IMR-90 (cell line): ENCODE results near the gene ELP2. TPM values are rescaled to one million over a fixed set of nuclear protein-coding genes. Genes with fewer than 3 reads are reported as not detected.

ENCODE experiments used
- ATAC-seq: fragments of 200-7000 bp; cut with Tn5 transposase; 2 replicates; pipeline ENCODE4 v1.9.1; 2020; ENCODE audit warnings: low read depth, mild to moderate bottlenecking, moderate library complexity
- BruUV-seq: library from RNA; stranded (reverse); fragments of 400-500 nt; replicated peaks from 2 replicates; lab custom pipeline; 2021; lab: Mats Ljungman, UMichigan
- CTCF ChIA-PET: fragments of 300-600 bp; formaldehyde crosslinking; extraction: SDS; loops from one replicate; lab custom pipeline; 2021; ENCODE audit warnings: antibody characterized with exemption; lab: Yijun Ruan, JAX
- POLR2A ChIA-PET: fragments of 300-600 bp; sonication (Branson Sonifier 250); formaldehyde crosslinking; loops from one replicate; lab custom pipeline; 2022; ENCODE audit warnings: antibody characterized with exemption; ENCODE audit not compliant: unreplicated experiment; lab: Charles Lee
- DNase-seq: peaks from one replicate; pipeline ENCODE4 v3.0.0; 2013
- H2AFZ ChIP-seq: replicated peaks from 2 replicates; pipeline ENCODE3; 2013; ENCODE audit warnings: low read length, mild to moderate bottlenecking; ENCODE audit not compliant: poor library complexity
- H2AK5ac ChIP-seq: 2 replicates; pipeline ENCODE4 v1.6.1; 2013; ENCODE audit warnings: low read depth, low read length, inconsistent platforms
- H2AK9ac ChIP-seq: replicated peaks from 2 replicates; pipeline ENCODE3; 2013; ENCODE audit warnings: mild to moderate bottlenecking, low read depth, low read length, moderate library complexity; ENCODE audit not compliant: poor library complexity
- H2BK120ac ChIP-seq: 2 replicates; pipeline ENCODE4 v1.6.1; 2013; ENCODE audit warnings: low read depth, low read length, inconsistent platforms
- H2BK15ac ChIP-seq: 3 replicates; pipeline ENCODE4 v1.6.1; 2013; ENCODE audit warnings: low read depth, low read length, inconsistent platforms
- H2BK20ac ChIP-seq: 2 replicates; pipeline ENCODE4 v1.6.1; 2013; ENCODE audit warnings: low read depth, mild to moderate bottlenecking, inconsistent platforms, low read length, moderate library complexity
- H2BK5ac ChIP-seq: 2 replicates; pipeline ENCODE4 v1.6.1; 2013; ENCODE audit warnings: mild to moderate bottlenecking, low read depth, low read length, inconsistent platforms; ENCODE audit not compliant: poor library complexity, severe bottlenecking
- H3K14ac ChIP-seq: replicated peaks from 2 replicates; pipeline ENCODE4 v1.6.1; 2013; ENCODE audit warnings: low read depth, low read length, inconsistent platforms
- H3K18ac ChIP-seq: 2 replicates; pipeline ENCODE4 v1.6.1; 2013; ENCODE audit warnings: low read depth, low read length, control low read depth
- H3K23ac ChIP-seq: 2 replicates; pipeline ENCODE4 v1.6.1; 2013; ENCODE audit warnings: low read depth, low read length, inconsistent platforms
- H3K27ac ChIP-seq: 2 replicates; pipeline ENCODE4 v1.5.1; 2013; ENCODE audit warnings: mild to moderate bottlenecking, control low read depth, low read length; ENCODE audit not compliant: insufficient read depth
- H3K27me3 ChIP-seq: 2 replicates; pipeline ENCODE4 v1.6.1; 2013; ENCODE audit warnings: low read length; ENCODE audit not compliant: control insufficient read depth, insufficient read depth
- H3K36me3 ChIP-seq: 2 replicates; pipeline ENCODE4 v1.6.1; 2013; ENCODE audit warnings: low read length, mixed read lengths; ENCODE audit not compliant: control insufficient read depth, insufficient read depth
- H3K4ac ChIP-seq: 2 replicates; pipeline ENCODE4 v1.6.1; 2013; ENCODE audit warnings: low read depth, low read length, inconsistent platforms
- H3K4me1 ChIP-seq: 2 replicates; pipeline ENCODE4 v1.6.1; 2013; ENCODE audit warnings: low read length, mixed read lengths; ENCODE audit not compliant: control insufficient read depth, insufficient read depth
- H3K4me2 ChIP-seq: 2 replicates; pipeline ENCODE4 v1.6.1; 2013; ENCODE audit warnings: low read depth, mild to moderate bottlenecking, control low read depth, low read length, moderate library complexity
- H3K4me3 ChIP-seq: 2 replicates; pipeline ENCODE4 v1.5.1; 2013; ENCODE audit warnings: low read depth, mild to moderate bottlenecking, control low read depth, low read length, moderate library complexity; ENCODE audit not compliant: insufficient read depth
- H3K56ac ChIP-seq: 2 replicates; pipeline ENCODE4 v1.6.1; 2013; ENCODE audit warnings: low read length, inconsistent platforms; ENCODE audit not compliant: insufficient read depth; ENCODE audit errors: extremely low read depth
- H3K79me1 ChIP-seq, 2 experiments: 2 replicates each; pipeline ENCODE4 v1.6.1; 2013; ENCODE audit warnings: low read length in 2 of 2, inconsistent platforms in 1 of 2, low read depth in 1 of 2
- H3K9ac ChIP-seq: 2 replicates; pipeline ENCODE4 v1.6.1; 2013; ENCODE audit warnings: low read depth, low read length, control low read depth
- H3K9me1 ChIP-seq: 2 replicates; pipeline ENCODE4 v1.6.1; 2013; ENCODE audit warnings: low read length, inconsistent platforms; ENCODE audit not compliant: insufficient read depth
- H3K9me3 ChIP-seq: 2 replicates; pipeline ENCODE4 v1.6.1; 2013; ENCODE audit warnings: low read length; ENCODE audit not compliant: control insufficient read depth, insufficient read depth
- H4K20me1 ChIP-seq: 2 replicates; pipeline ENCODE4 v1.6.1; 2013; ENCODE audit warnings: low read length, inconsistent platforms; ENCODE audit not compliant: insufficient read depth
- H4K5ac ChIP-seq: 2 replicates; pipeline ENCODE4 v1.6.1; 2013; ENCODE audit warnings: mild to moderate bottlenecking, low read depth, low read length, control low read depth
- H4K8ac ChIP-seq, 2 experiments: 2 replicates each; pipeline ENCODE4 v1.6.1; 2013; ENCODE audit warnings: low read depth in 2 of 2, low read length in 2 of 2, control low read depth in 1 of 2, inconsistent platforms in 1 of 2
- H4K91ac ChIP-seq: 2 replicates; pipeline ENCODE4 v1.6.1; 2013; ENCODE audit warnings: low read depth, low read length, inconsistent platforms; ENCODE audit not compliant: insufficient read depth
- BHLHE40 ChIP-seq: fragments of 150-350 bp; IDR thresholded peaks from 2 replicates; pipeline ENCODE4 v1.6.1; 2016; ENCODE audit warnings: mild to moderate bottlenecking, low read depth, low read length
- CEBPB ChIP-seq: IDR thresholded peaks from 2 replicates; pipeline ENCODE4 v1.6.1; 2012; ENCODE audit warnings: low read depth, low read length, improper control_type of control experiment
- CHD1 ChIP-seq: IDR thresholded peaks from 2 replicates; pipeline ENCODE4 v1.6.1; 2012; ENCODE audit warnings: low read depth, low read length, improper control_type of control experiment
- ELK1 ChIP-seq: fragments of 150-350 bp; IDR thresholded peaks from 2 replicates; pipeline ENCODE4 v1.6.1; 2016; ENCODE audit warnings: low read depth, mild to moderate bottlenecking, low read length, moderate library complexity, borderline replicate concordance
- FOS ChIP-seq: fragments of 150-350 bp; IDR thresholded peaks from 2 replicates; pipeline ENCODE4 v1.6.1; 2016; ENCODE audit warnings: low read depth, low read length
- MAFK ChIP-seq: IDR thresholded peaks from 2 replicates; pipeline ENCODE4 v1.6.1; 2012; ENCODE audit warnings: low read depth, low read length, improper control_type of control experiment
- MAZ ChIP-seq: IDR thresholded peaks from 2 replicates; pipeline ENCODE4 v1.6.1; 2012; ENCODE audit warnings: low read depth, mild to moderate bottlenecking, low read length, improper control_type of control experiment, moderate library complexity, borderline replicate concordance
- MXI1 ChIP-seq: IDR thresholded peaks from 2 replicates; pipeline ENCODE4 v1.6.1; 2012; ENCODE audit warnings: low read depth, mild to moderate bottlenecking, low read length, moderate library complexity, borderline replicate concordance
- NFE2L2 ChIP-seq: fragments of 150-350 bp; IDR thresholded peaks from 2 replicates; pipeline ENCODE4 v1.6.1; 2016; ENCODE audit warnings: low read depth, mild to moderate bottlenecking, low read length
- POLR2A ChIP-seq: IDR thresholded peaks from 2 replicates; pipeline ENCODE4 v1.6.1; 2012; ENCODE audit warnings: mild to moderate bottlenecking, low read depth, low read length
- RAD21 ChIP-seq: IDR thresholded peaks from 2 replicates; pipeline ENCODE4 v1.6.1; 2012; ENCODE audit warnings: low read length, improper control_type of control experiment
- SMC3 ChIP-seq: fragments of 150-350 bp; IDR thresholded peaks from 2 replicates; pipeline ENCODE4 v1.6.1; 2016; ENCODE audit warnings: low read depth, mild to moderate bottlenecking, antibody characterized with exemption, low read length, moderate library complexity
- USF2 ChIP-seq: fragments of 150-350 bp; IDR thresholded peaks from 2 replicates; pipeline ENCODE4 v1.6.1; 2017; ENCODE audit warnings: mild to moderate bottlenecking, antibody characterized with exemption, low read length, low read depth
- dilution Hi-C: fragments of 300-500 bp; cut with HindIII; formaldehyde crosslinking; loops from one replicate; pipeline ENCODE4 v1.14.3; 2018; ENCODE audit warnings: low sequenced_read_pairs; ENCODE audit not compliant: unreplicated experiment
- in situ Hi-C: fragments of 300-500 bp; cut with MboI; formaldehyde crosslinking; loops from 3 replicates; pipeline ENCODE4 v1.14.3; 2019; ENCODE audit warnings: low sequenced_read_pairs, inconsistent platforms, mixed read lengths
- intact Hi-C: fragments of 100-400 bp; cut with micrococcal nuclease; formaldehyde crosslinking; loops from 2 replicates; pipeline ENCODE4 v1.10.0; 2022
- polyA plus RNA-seq, 3 experiments: library from polyadenylated mRNA; depleted of rRNA; stranded (reverse); fragments of >200 nt; gene quantifications; 2 replicates each; pipeline ENCODE4 v1.2.3, GENCODE V29; 2012; ENCODE audit warnings: low replicate concordance in 1 of 3
- total RNA-seq: library from RNA; depleted of rRNA; stranded (reverse); fragments of >200 nt; gene quantifications from 2 replicates; pipeline ENCODE4 v1.2.3, GENCODE V29; 2012

Gene ELP2
- total and polyA plus RNA-seq, 2 of the 4 experiments (the other 2 are of a cell fraction), result 48.1 to 161 TPM

GRCh38 chr18:36107477-36107876, 22.2 kb upstream of the ELP2 start:
- Histone ChIP-seq H3K4ac (no peak overlapping the region), H2AK9ac (no peak overlapping the region), H2BK20ac (no peak overlapping the region), H3K9ac (no peak overlapping the region), H4K20me1 (no peaks in the 10 kb centered on the region), H3K18ac (no peak overlapping the region), H3K4me1 (no peaks in the 10 kb centered on the region), H3K36me3 (peaks cover 19% of the 10 kb centered on the region), H3K27me3 (no peaks in the 10 kb centered on the region), H2BK15ac (no peak overlapping the region), H4K5ac (no peak overlapping the region), H3K9me3 (no peaks in the 10 kb centered on the region), H3K14ac (no peak overlapping the region), H4K8ac (no peak overlapping the region), H3K23ac (no peak overlapping the region), H2AFZ (no peak overlapping the region), H2AK5ac (no peak overlapping the region), H2BK5ac (no peak overlapping the region), H2BK120ac (no peak overlapping the region), H4K91ac (no peak overlapping the region), H3K9me1 (peaks cover 8% of the 10 kb centered on the region; the same call in 1 of the 2 replicates), H3K4me3 (no peak overlapping the region), H3K79me1 (0 out of 4 replicates have a peak, but pooled peaks cover 0 to 2% of the 10 kb centered on the region in 2 experiments), H3K56ac (no peak overlapping the region), H3K4me2 (no peak overlapping the region), H3K27ac (no peak overlapping the region)
- dilution Hi-C loops, result no loop called here
- intact Hi-C loops, result no loop called here
- POLR2A ChIA-PET, result interaction anchor here (0.6 kb wide), 1 partner anchor 185 kb away, joined by 3 read pairs; no protein-coding TSS in a partner anchor
- DNase-seq (no peak), ATAC-seq (no peak)
- in situ Hi-C loops, result no loop called here
- CTCF ChIA-PET, result interaction anchor here (0.6 to 1.1 kb wide), 2 partner anchors 20 to 21 kb away, joined by 3 to 4 read pairs; no protein-coding TSS in a partner anchor
- TF ChIP-seq ELK1 (no peak), CEBPB (no peak), USF2 (no peak), SMC3 (no peak), MAFK (no peak), RAD21 (no peak), BHLHE40 (no peak), NFE2L2 (no peak), MAZ (no peak), POLR2A (no peak), FOS (no peak), MXI1 (no peak), CHD1 (no peak)
- BruUV-seq, result no TSS peak
